HepG2 (cell line): ENCODE results near the gene FBXO7. TPM values are rescaled to one million over a fixed set of nuclear protein-coding genes. Genes with fewer than 3 reads are reported as not detected.
A peak's percentile ranks its signal among the peaks of the same experiment; 100 is the strongest.

Experiments
- FOXP1 ChIP-seq, 2 experiments: fragments of 450-650 bp in 1 of 2; IDR thresholded peaks; 2 replicates each; pipeline ENCODE4 v1.6.1; 2017 to 2018; ENCODE audit warnings: antibody characterized with exemption in 1 of 2
- GATA4 ChIP-seq: sonication (generic); IDR thresholded peaks from 2 replicates; pipeline ENCODE4 v1.6.1; 2016; ENCODE audit warnings: antibody characterized with exemption, low read depth, borderline replicate concordance
- GATAD2A ChIP-seq: IDR thresholded peaks from 2 replicates; pipeline ENCODE4 v1.6.1; 2016
- HDAC2 ChIP-seq: sonication (generic); formaldehyde crosslinking; IDR thresholded peaks from 2 replicates; pipeline ENCODE4 v1.4.0; 2020; ENCODE audit warnings: missing genetic modification reagents
- KLF6 ChIP-seq: IDR thresholded peaks from 2 replicates; pipeline ENCODE4 v1.8.0; 2016; ENCODE audit warnings: missing biosample characterization, missing genetic modification reagents
- ONECUT2 ChIP-seq: sonication (generic); formaldehyde crosslinking; IDR thresholded peaks from 2 replicates; pipeline ENCODE4 v1.4.0; 2020; ENCODE audit warnings: missing genetic modification reagents
- SMC3 ChIP-seq: IDR thresholded peaks from 2 replicates; pipeline ENCODE4 v1.6.1; 2011; ENCODE audit warnings: low read length, improper control_type of control experiment
- TARDBP ChIP-seq: sonication (generic); formaldehyde crosslinking; IDR thresholded peaks from 2 replicates; pipeline ENCODE4 v1.8.0; 2022; ENCODE audit warnings: mild to moderate bottlenecking, missing genetic modification reagents
- TEAD3 ChIP-seq: optimal IDR thresholded peaks from 2 replicates; pipeline ENCODE3; 2016; ENCODE audit warnings: borderline replicate concordance
- THAP11 ChIP-seq: IDR thresholded peaks from 2 replicates; pipeline ENCODE4 v1.6.1; 2016; ENCODE audit warnings: missing biosample characterization, missing genetic modification reagents
- ZFP36 ChIP-seq: fragments of 150-350 bp; IDR thresholded peaks from 2 replicates; pipeline ENCODE4 v1.6.1; 2018; ENCODE audit warnings: borderline replicate concordance, low read length, low read depth; ENCODE audit not compliant: partially characterized antibody
- ZFP90 ChIP-seq: sonication (generic); formaldehyde crosslinking; IDR thresholded peaks from 2 replicates; pipeline ENCODE4 v1.8.0; 2022; ENCODE audit warnings: missing genetic modification reagents, mild to moderate bottlenecking, inconsistent platforms, borderline replicate concordance
- ZNF230 ChIP-seq: sonication (generic); formaldehyde crosslinking; IDR thresholded peaks from 2 replicates; pipeline ENCODE4 v1.4.0; 2020; ENCODE audit warnings: mild to moderate bottlenecking, missing genetic modification reagents
- ZNF274 ChIP-seq: sonication (generic); formaldehyde crosslinking; IDR thresholded peaks from 2 replicates; pipeline ENCODE4 v1.5.1; 2020; ENCODE audit warnings: mild to moderate bottlenecking, missing genetic modification reagents
- ZNF577 ChIP-seq: sonication (generic); formaldehyde crosslinking; IDR thresholded peaks from 2 replicates; pipeline ENCODE4 v1.4.0; 2020; ENCODE audit warnings: mild to moderate bottlenecking, low read depth, missing genetic modification reagents, borderline replicate concordance
- ZNF597 ChIP-seq: sonication (generic); formaldehyde crosslinking; IDR thresholded peaks from 2 replicates; pipeline ENCODE4 v1.5.0; 2020; ENCODE audit warnings: missing genetic modification reagents
- ZNF619 ChIP-seq: sonication (generic); formaldehyde crosslinking; IDR thresholded peaks from 2 replicates; pipeline ENCODE4 v1.4.0; 2020; ENCODE audit warnings: mild to moderate bottlenecking, missing genetic modification reagents
- ZSCAN20 ChIP-seq: sonication (generic); formaldehyde crosslinking; IDR thresholded peaks from 2 replicates; pipeline ENCODE4 v1.4.0; 2020; ENCODE audit warnings: missing genetic modification reagents, mild to moderate bottlenecking, borderline replicate concordance
- ZSCAN22 ChIP-seq: sonication (generic); formaldehyde crosslinking; IDR thresholded peaks from 2 replicates; pipeline ENCODE4 v1.4.0; 2020; ENCODE audit warnings: mild to moderate bottlenecking, missing genetic modification reagents
- ZSCAN30 ChIP-seq: sonication (generic); formaldehyde crosslinking; IDR thresholded peaks from 2 replicates; pipeline ENCODE4 v1.5.0; 2020; ENCODE audit warnings: mild to moderate bottlenecking, missing genetic modification reagents
- polyA plus RNA-seq, 8 experiments: library from polyadenylated mRNA; depleted of rRNA in 3 of 8; stranded (reverse) in 7 of 8; unstranded in 1 of 8; fragments of >200 nt; fragmentation: Illumina TruSeq in 4 of 8; extraction: Trizol in 4 of 8; gene quantifications; 2 replicates each; pipeline versions ENCODE4 v1.2.1 to v1.2.3, GENCODE V29; 2011 to 2016; ENCODE audit warnings: low read depth in 4 of 8, missing spikeins in 1 of 8, mixed read lengths in 1 of 8; ENCODE audit not compliant: insufficient read depth in 1 of 8
- total RNA-seq, 5 experiments: library from RNA; depleted of rRNA; stranded (reverse); fragments of >200 nt; fragmentation: Illumina TruSeq; extraction: Trizol; gene quantifications; 2 replicates each; pipeline ENCODE4 v1.2.3, GENCODE V29; 2016; ENCODE audit warnings: low read depth in 1 of 5
- TF ChIP-seq, protein P1 (sequence below): sonication (generic); formaldehyde crosslinking; IDR thresholded peaks from 2 replicates; pipeline ENCODE4 v1.5.0; 2020; ENCODE audit warnings: mild to moderate bottlenecking, missing genetic modification reagents
- TF ChIP-seq, protein P2 (sequence below): sonication (generic); formaldehyde crosslinking; IDR thresholded peaks from 2 replicates; pipeline ENCODE4 v1.5.1; 2020; ENCODE audit warnings: missing genetic modification reagents, mild to moderate bottlenecking, borderline replicate concordance
- TF ChIP-seq, protein P3 (sequence below): sonication (generic); formaldehyde crosslinking; IDR thresholded peaks from 2 replicates; pipeline ENCODE4 v1.4.0; 2020; ENCODE audit warnings: missing genetic modification reagents, borderline replicate concordance

Gene FBXO7
- total and polyA plus RNA-seq, 2 of the 13 experiments (the other 11 are each of a cell fraction or from before 2014, with no cell fraction given): 105 to 172 TPM

- TF ChIP-seq, protein P1, sequence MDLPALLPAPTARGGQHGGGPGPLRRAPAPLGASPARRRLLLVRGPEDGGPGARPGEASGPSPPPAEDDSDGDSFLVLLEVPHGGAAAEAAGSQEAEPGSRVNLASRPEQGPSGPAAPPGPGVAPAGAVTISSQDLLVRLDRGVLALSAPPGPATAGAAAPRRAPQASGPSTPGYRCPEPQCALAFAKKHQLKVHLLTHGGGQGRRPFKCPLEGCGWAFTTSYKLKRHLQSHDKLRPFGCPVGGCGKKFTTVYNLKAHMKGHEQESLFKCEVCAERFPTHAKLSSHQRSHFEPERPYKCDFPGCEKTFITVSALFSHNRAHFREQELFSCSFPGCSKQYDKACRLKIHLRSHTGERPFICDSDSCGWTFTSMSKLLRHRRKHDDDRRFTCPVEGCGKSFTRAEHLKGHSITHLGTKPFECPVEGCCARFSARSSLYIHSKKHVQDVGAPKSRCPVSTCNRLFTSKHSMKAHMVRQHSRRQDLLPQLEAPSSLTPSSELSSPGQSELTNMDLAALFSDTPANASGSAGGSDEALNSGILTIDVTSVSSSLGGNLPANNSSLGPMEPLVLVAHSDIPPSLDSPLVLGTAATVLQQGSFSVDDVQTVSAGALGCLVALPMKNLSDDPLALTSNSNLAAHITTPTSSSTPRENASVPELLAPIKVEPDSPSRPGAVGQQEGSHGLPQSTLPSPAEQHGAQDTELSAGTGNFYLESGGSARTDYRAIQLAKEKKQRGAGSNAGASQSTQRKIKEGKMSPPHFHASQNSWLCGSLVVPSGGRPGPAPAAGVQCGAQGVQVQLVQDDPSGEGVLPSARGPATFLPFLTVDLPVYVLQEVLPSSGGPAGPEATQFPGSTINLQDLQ (CRISPR knock-in tag): no peak
- TF ChIP-seq KLF6 (CRISPR knock-in tag): peak; percentile 85
- TF ChIP-seq TARDBP (CRISPR knock-in tag): no peak
- peak; percentile 78 for TF ChIP-seq ONECUT2 (CRISPR knock-in tag)
- peak; percentile 59; the same call in 1 of the 2 replicates for TF ChIP-seq ZSCAN20 (CRISPR knock-in tag)
- TF ChIP-seq ZFP90 (CRISPR knock-in tag): no peak
- TF ChIP-seq ZNF619 (CRISPR knock-in tag): no peak; the same call in 1 of the 2 replicates
- TF ChIP-seq FOXP1 (IDR thresholded peaks at IDR 0.05): no peak
- no peak for TF ChIP-seq FOXP1 (CRISPR knock-in tag; IDR thresholded peaks at IDR 0.05)
- TF ChIP-seq ZSCAN22 (CRISPR knock-in tag): peak; percentile 47; the same call in 1 of the 2 replicates
- TF ChIP-seq ZFP36: no peak
- no peak for TF ChIP-seq GATA4
- TF ChIP-seq, protein P2, sequence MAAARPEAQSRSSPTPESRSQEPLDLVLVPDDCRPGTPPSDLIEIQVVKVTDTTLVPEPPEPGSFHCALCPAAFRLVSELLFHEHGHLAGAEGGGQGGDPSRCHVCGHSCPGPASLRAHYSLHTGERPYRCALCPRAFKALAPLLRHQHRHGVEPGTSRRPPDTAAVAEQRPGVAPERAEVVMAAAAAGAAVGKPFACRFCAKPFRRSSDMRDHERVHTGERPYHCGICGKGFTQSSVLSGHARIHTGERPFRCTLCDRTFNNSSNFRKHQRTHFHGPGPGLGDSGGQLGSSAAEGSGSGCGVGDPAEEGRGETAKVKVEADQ (CRISPR knock-in tag): no peak
- TF ChIP-seq ZSCAN30 (CRISPR knock-in tag): peak; percentile 97
- no peak; the same call in 1 of the 2 replicates for TF ChIP-seq HDAC2 (CRISPR knock-in tag)
- 0 out of 2 replicates have a peak, but pooled peaks have one; percentile 69 for TF ChIP-seq ZNF597 (CRISPR knock-in tag)
- no peak for TF ChIP-seq GATAD2A (CRISPR knock-in tag)
- peak; percentile 20; the same call in 1 of the 2 replicates for TF ChIP-seq ZNF274 (CRISPR knock-in tag)
- no peak for TF ChIP-seq SMC3
- 0 out of 2 replicates have a peak, but pooled peaks have one; percentile 19 for TF ChIP-seq ZNF230 (CRISPR knock-in tag)
- peak; percentile 74 for TF ChIP-seq THAP11 (CRISPR knock-in tag)
- TF ChIP-seq ZNF577: no peak
- TF ChIP-seq TEAD3 (CRISPR knock-in tag): peak; percentile 62
- TF ChIP-seq, protein P3, sequence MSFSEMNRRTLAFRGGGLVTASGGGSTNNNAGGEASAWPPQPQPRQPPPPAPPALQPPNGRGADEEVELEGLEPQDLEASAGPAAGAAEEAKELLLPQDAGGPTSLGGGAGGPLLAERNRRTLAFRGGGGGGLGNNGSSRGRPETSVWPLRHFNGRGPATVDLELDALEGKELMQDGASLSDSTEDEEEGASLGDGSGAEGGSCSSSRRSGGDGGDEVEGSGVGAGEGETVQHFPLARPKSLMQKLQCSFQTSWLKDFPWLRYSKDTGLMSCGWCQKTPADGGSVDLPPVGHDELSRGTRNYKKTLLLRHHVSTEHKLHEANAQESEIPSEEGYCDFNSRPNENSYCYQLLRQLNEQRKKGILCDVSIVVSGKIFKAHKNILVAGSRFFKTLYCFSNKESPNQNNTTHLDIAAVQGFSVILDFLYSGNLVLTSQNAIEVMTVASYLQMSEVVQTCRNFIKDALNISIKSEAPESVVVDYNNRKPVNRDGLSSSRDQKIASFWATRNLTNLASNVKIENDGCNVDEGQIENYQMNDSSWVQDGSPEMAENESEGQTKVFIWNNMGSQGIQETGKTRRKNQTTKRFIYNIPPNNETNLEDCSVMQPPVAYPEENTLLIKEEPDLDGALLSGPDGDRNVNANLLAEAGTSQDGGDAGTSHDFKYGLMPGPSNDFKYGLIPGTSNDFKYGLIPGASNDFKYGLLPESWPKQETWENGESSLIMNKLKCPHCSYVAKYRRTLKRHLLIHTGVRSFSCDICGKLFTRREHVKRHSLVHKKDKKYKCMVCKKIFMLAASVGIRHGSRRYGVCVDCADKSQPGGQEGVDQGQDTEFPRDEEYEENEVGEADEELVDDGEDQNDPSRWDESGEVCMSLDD (CRISPR knock-in tag): peak; percentile 35; the same call in 1 of the 2 replicates
These were observed at the start of gene FBXO7 (continued) for GRCh38 chr22:32474635-32475467.
